Measurements from ENCODE around the gene CTSV.
A peak's percentile ranks its signal among the peaks of the same experiment; 100 is the strongest.
"Not testable (repeated sequence)": the region's sequence is repeated elsewhere in the genome, so short reads cannot be mapped to it uniquely, and the experiment has no call there.

Gene CTSV

DNA sequence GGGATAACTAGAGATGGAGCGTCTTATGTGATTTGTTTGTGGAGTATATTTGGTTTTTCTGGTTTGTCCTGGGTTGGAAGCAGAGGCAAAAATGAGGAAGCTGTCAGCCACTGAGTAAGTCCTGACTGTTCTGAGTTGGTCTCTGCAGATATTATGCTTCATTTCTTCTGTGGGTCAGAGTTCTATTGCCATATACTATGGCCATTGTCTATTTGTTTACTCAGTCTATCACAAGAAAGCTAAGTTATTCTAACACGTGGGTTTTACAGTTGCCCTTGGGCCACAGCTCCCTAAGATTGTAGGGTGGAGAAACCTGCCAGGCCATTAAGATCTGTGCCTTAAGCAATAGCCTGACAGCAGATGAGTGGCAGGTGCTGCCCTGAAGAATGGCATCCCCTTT lies 3.0 kb upstream of the CTSV start:
- no peak for DNase-seq (ENCODE audit: low read depth)

DNA sequence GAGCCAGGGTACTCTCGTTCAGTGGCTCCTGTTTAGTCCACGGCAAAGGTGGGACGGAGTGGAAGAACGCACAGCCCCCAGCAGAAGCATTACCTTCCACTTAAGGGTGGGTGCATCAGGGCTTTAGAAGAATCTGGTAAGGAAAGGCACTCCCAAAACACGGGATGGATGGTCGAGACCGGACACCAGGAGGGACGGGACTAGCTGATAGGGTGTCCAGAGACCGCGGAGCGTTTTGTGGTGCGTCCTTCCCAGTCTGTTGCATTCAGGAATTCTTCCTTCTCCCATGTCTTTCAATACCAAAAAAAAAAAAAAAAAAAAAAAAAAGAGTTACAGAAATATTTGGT lies 545 bp upstream of the CTSV start:
- peak; percentile 41 for DNase-seq (ENCODE audit: low read depth)

DNA sequence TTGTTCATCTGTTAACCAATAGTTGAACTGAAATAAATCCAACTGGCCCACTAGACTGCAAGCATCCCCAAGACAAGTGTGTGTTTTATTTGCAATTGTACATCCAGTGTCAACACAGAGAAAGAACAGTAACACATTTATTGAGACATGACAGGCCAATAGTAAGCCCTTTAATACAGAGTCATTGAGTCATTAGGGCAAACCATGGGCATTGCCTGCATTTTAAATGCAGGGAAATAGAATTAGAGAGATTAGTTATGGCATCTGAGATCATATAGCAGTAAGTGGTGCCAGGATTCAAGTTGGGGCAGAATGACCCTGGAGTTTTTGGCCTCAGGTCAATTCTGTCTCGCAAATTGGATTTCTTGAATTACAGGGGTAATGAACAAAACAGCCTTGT lies 15.4 kb downstream of the CTSV start:
- DNase-seq (ENCODE audit: low read depth): not testable (repeated sequence)

DNA sequence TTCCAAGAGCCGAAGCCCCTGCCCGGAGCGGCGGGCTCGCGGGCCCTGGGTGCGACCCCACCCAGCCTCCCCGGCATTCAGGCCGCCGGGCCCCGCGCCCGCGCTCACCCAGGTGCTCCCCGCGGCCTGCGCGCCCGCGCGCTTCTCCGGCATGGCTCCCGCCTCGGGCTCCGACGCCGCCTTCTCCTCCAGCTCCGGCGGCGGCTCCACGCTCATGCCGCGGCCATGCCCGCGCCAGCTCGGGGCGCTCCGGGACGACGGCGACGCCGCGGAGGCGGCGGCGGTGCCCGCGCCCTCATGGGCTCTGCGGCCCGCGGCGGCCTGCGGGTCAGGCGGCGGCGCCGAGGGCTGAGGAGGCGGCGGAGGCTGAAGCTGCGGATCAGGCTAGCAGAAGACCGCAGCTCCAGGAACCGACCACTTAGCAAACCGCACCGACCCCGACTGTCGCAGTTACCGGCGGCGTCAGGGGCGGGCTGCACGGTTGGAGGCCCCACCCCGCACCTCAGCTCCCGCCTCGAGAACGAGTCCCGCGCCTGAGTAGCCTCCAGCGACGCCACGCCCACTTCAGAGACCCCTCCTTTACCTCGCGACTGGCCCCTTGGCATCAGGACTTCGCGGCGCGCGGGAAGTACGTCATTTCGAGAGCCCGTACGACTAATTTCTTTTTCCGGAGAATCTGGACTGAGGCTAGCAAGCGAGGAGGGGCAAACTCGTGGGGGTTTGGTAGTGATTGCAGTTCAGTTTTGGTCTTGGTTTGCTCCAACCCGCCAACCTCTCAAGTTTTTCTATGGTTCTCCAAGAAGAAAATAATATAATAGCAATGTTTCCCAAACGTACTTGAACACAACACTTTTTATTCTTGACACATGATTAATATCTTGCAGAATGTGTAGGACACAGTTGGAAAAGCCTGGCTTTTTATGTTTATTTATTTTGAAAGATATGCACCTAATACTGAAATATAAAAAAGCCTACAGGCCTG lies 25.5 kb downstream of the CTSV start:
- DNase-seq (ENCODE audit: low read depth): peak; percentile 62

DNA sequence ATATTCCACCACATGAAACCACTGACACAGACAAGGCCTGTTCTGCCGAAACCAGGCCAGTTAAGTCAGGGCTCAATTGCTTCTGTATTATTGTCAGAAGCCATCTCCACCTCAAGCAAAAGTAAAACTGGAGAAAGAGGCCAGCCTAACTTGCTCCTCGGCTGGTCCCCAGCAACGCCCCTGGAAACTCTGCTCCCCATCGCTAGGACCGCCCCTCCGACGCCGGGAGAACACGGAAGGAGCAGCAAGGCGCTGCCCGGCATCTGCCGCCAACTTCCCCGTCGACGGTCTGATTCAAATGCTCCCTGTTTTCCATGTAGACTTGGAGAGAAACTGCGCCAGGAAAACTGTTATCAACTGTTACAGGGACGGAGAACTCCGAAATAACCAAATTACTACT lies 26.3 kb downstream of the CTSV start:
- DNase-seq (ENCODE audit: low read depth): peak; percentile 2

DNA sequence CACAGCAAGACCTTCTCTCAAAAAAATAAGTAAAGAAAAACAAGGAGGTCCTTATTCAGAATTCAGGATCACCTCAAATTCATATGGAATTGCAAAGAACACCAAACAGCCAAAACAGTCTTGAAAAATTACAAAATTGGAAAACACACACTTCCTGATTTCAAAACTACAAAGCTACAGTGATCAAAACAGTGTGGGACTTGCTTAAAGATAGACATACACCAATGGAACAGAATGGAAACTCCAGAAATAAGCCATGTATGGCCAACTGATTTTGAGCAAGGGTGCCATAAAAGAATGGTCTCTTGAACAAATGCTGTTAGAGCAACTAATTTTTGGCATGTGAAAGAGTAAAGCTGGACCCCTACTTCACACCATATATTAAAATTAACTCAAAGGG lies 36.7 kb downstream of the CTSV start:
- not testable (repeated sequence) for DNase-seq (ENCODE audit: low read depth)

DNA sequence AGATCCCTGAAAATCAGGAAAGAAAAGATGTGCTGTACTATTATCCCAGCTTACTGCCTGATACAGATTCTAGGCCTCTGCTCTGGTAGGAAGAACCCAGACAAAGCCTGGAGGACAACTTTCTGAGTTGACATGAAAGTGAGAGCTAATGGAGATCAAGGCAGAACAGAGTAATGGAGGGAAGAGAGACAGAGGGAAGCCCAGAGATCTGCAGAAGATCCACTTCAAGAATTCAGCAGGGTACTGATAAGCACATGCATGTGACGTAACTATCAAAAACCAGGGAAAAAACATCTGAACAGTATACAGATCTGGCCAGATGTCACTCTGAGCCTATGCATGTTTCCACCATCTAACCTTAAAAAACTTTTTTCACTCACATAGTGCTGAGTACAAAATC lies 37.6 kb downstream of the CTSV start:
- DNase-seq (ENCODE audit: low read depth): not testable (repeated sequence)

DNA sequence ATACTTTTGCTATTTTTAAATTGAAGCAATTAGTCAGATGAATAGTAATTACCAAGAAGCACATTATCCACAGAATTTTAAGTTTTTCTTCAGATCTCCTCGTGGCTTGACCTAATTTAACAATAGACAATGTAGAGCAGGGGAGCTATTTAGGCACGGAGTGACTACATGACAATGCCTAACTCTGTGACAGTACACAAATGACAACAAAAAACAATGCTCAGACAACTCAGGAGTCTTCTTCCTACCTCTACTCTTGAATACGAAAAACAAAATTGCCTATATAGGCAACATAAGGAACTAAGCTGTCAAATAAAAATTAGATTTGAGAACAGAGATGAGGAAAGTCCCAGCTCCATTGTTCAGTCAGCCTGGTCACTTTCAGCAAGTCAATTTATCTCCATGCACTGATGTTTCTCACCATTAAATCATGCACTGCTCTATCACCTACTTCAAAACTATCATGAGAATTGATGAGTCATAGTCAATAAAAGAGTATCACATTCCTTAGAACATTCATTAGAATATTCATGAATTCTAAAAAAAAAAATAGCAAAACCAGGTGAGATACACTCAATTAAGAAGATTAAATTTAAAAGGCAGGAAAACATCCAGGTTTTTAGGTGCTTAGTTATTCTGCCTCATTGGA lies 38.7 kb downstream of the CTSV start:
- not testable (repeated sequence) for DNase-seq (ENCODE audit: low read depth)

DNA sequence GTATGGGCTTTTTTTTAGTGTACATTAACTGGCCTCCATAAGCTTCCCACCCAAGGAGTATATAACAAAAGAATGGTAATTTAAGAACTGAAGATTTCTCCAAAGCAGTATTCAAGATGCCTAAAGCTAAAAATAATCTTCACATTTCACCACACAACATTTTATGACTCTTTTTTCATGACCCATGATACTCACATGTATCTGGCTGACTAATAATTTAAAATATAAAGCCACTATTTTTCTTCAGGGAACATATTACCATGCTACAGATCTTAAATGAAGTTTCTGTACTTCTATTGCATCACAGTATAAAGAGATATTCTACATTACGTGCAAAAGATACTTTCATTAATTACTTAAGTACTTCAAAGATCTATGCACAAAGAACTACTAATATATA lies 39.2 kb downstream of the CTSV start:
- not testable (repeated sequence) for DNase-seq (ENCODE audit: low read depth)

DNA sequence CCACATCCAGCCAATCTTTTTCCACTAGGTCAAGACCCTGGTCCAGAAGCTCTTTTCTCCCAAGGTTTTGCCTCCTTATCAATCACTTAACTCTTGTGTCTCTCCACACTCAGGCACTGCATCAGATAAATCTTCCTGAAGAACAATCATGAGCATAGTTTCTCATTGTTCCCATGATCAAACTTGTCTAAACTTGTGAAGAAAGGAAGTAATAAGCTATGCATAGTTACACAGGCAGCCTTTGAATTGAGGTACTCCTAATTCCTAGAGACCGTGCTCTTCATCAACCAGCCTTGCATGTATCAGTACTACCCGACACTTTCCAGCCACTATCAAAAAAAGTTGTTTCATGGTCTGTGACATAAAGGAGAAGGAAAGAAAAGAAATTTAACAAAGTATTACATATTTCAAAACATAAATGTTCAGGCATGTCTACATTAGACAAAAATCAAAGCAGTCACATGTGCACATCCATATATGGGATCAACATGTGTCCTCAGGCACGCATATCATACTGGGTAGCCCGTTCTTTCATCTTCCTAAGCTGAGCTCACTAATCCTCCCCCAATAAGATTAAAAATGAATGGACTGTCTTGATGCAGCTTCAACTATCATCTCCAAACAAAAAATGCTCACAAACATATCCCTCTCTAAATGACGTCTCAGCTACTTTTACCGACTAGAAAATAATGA lies 41.8 kb downstream of the CTSV start:
- not testable (repeated sequence) for DNase-seq (ENCODE audit: low read depth)

DNA sequence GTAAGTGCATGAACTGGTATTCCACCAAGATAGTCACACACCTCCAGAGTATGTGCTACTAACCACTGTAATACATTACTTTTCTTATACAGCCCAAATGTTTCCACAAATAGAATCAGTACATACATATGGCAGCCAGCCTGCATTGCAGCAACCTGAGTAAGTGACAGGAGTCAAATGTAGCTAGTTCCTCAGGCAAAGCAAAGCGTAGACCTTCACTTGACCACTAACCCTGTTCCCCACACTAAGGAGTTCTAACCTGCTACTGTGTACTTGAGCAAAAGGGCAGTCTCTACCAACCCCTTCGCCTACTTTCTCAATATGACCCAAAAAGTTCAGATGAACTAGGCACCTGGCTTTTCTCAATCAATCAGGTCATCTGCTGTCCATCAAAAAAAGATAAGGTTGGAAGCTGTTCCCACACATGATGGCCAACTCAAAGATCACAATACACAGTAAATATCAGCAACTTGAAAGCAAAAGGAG lies 44.4 kb downstream of the CTSV start:
- not testable (repeated sequence) for DNase-seq (ENCODE audit: low read depth)

DNA sequence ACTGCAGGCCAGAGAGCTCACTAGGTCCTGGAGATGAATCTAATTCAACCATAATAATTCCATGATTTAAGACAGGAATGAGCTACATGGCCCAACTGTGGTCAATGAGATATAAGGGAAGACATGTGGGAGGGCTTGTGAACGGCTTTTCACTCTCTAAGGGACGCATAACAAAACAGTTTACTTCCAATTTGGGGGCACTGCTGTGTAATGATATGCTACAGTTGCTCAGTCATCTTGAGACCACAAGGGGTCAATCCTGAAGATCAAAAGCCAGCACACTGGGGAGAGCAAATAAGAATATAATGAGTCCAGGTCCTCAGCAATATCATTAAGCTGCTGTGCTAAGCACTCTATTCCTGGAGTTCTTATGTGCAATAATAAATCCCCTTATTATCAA lies 46.6 kb downstream of the CTSV start:
- not testable (repeated sequence) for DNase-seq (ENCODE audit: low read depth)

DNA sequence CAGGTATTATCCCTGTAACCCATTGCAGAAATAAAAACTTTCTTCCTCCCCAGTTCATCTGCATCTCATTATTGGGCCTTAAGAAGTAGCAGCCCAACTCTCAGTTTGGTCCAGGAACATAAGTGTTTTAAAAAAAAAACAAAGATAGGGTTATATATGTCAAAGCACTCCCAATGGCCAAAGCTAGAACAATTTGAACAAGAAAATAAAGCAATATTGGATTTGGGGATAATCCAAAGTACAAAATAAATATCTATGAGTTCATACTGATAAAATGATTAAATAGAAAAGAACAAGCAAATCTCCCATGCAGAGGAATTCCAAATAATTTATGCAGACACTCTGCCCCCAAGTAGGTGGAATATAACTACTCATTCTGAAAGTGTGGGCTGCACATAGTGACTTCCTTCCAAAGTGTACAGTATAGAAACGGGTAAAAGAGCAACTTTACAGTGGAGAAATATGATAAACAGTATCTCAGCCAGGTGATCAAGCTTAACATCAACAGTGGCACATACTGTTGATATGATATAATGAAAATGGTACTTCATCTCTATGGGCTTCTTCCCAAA lies 49.1 kb downstream of the CTSV start:
- not testable (repeated sequence) for DNase-seq (ENCODE audit: low read depth)

DNA sequence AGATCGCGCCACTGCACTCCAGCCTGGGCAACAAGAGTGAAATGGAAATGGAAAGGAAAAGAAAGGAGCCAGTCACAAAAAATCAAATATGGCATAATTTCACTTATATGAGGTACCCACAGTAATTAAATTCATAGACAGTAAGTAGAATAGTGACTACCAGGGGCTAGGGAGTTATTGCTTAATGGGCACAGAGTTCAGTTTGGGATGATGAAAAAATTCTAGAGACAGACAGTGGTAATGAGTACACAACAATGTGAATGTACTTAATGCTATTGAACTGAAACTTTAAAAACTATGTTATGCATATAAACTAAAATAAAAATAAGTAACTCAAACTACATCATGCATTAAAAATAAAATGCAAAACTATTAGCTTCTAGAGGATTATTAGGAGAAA lies 54.1 kb downstream of the CTSV start:
- DNase-seq (ENCODE audit: low read depth): not testable (repeated sequence)

DNA sequence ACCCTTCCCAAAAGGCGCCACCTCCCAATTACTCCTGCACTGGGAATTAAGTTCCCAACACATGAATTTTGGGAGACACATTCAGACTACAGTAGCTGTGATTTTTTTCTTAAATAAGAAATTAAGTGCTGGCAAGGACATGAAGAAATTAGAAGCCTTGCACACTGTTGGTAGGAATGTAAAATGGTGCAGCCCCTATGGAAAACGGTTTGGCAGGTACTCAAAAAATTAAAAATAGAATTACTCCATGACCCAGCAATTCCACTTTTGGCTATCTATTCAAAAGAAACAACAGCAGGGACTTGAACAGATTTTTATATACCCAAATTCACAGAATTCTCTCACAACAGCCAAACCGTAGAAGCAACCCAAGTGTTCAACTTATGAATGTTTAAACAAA lies 54.8 kb downstream of the CTSV start:
- DNase-seq (ENCODE audit: low read depth): not testable (repeated sequence)

DNA sequence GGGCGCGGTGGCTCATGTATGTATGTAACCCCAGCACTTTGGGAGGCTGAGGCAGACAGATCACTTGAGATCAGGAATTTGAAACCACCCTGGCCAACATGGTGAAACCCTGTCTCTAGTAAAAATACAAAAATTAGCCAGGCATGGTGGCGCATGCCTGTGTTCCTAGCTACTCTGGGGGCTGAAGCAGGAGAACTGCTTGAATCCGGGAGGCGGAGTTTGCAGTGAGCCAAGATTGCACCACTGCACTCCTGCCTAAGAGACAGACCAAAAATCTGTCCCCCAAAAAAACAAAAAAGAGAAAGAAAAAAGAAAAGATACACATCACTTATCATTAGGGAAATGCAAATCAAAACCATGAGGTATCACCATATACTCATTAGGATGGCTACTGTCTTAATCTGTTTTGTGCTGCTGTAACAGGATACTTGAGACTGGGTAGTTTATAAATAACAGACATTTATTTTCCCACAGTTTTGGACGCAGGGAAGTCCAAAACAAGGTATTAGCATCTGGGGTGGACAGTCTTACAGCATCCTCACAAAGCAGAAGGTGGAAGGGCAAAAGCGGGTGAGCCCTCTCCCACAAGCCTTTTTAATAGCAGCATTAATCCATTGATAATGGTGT lies 55.3 kb downstream of the CTSV start:
- DNase-seq (ENCODE audit: low read depth): not testable (repeated sequence)
